ENCODE data around the gene DLG4. TPM values are rescaled to one million over a fixed set of nuclear protein-coding genes. Genes with fewer than 3 reads are reported as not detected.
"Not testable (repeated sequence)": the region's sequence is repeated elsewhere in the genome, so short reads cannot be mapped to it uniquely, and the experiment has no call there.

Gene DLG4
- polyA plus RNA-seq, 1 experiment, result 10.2 TPM

GRCh38 chr17:7249830-7250229 is 30.2 kb upstream of the DLG4 start:
- CTCF ChIA-PET, result interaction anchor here (0.6 to 1.2 kb wide), 4 partner anchors 28 to 1249 kb away, joined by 3 to 4 read pairs (median 4); no protein-coding TSS in a partner anchor
- Histone ChIP-seq H3K27me3 (ENCODE audit: control insufficient read depth, insufficient read depth, low read length) (no peaks in the 10 kb centered on the region), H3K27ac (ENCODE audit: low read depth, low read length) (peak overlapping the region; percentile 11), H3K4me3 (ENCODE audit: low read depth, low read length) (peak overlapping the region; percentile 93), H3K9me3 (ENCODE audit: control insufficient read depth, insufficient read depth, low read length) (no peaks in the 10 kb centered on the region; the same call in 1 of the 2 replicates)
- no peak for DNase-seq (ENCODE audit: low read depth, low spot score)
- POLR2A ChIA-PET, result no interaction called here
- no peak for TF ChIP-seq CTCF (IDR thresholded peaks at IDR 0.05; ENCODE audit: low read depth, low read length)

GRCh38 chr17:7249214-7249613 is 29.6 kb upstream of the DLG4 start:
- POLR2A ChIA-PET, result no interaction called here
- no peak for DNase-seq (ENCODE audit: low read depth, low spot score)
- Histone ChIP-seq H3K9me3 (ENCODE audit: control insufficient read depth, insufficient read depth, low read length) (no peaks in the 10 kb centered on the region; the same call in 1 of the 2 replicates), H3K4me3 (ENCODE audit: low read depth, low read length) (0 out of 2 replicates have a peak overlapping the region, but pooled peaks have one; percentile 17), H3K27ac (ENCODE audit: low read depth, low read length) (no peak overlapping the region), H3K27me3 (ENCODE audit: control insufficient read depth, insufficient read depth, low read length) (no peaks in the 10 kb centered on the region)
- CTCF ChIA-PET, result interaction anchor here (0.6 to 1.2 kb wide), 4 partner anchors 27 to 1248 kb away, joined by 3 to 4 read pairs (median 4); no protein-coding TSS in a partner anchor
- no peak for TF ChIP-seq CTCF (IDR thresholded peaks at IDR 0.05; ENCODE audit: low read depth, low read length)

- no peak for DNase-seq (ENCODE audit: low read depth, low spot score)
- no peak overlapping the region for H3K4me3 ChIP-seq (ENCODE audit: low read depth, low read length)
- no peaks in the 10 kb centered on the region; the same call in 1 of the 2 replicates for H3K9me3 ChIP-seq (ENCODE audit: control insufficient read depth, insufficient read depth, low read length)
- H3K27ac ChIP-seq (ENCODE audit: low read depth, low read length), result no peak overlapping the region
- no peak for TF ChIP-seq CTCF (IDR thresholded peaks at IDR 0.05; ENCODE audit: low read depth, low read length)
- CTCF ChIA-PET, result no interaction called here
- POLR2A ChIA-PET, result no interaction called here
- H3K27me3 ChIP-seq (ENCODE audit: control insufficient read depth, insufficient read depth, low read length), result no peaks in the 10 kb centered on the region
Observed at GRCh38 chr17:7248796-7249195, 29.2 kb upstream of the DLG4 start.

- no peak for DNase-seq (ENCODE audit: low read depth, low spot score)
- no peak overlapping the region for H3K4me3 ChIP-seq (ENCODE audit: low read depth, low read length)
- POLR2A ChIA-PET, result no interaction called here
- peaks cover 3% of the 10 kb centered on the region; the same call in 1 of the 2 replicates for H3K9me3 ChIP-seq (ENCODE audit: control insufficient read depth, insufficient read depth, low read length)
- no peak overlapping the region for H3K27ac ChIP-seq (ENCODE audit: low read depth, low read length)
- TF ChIP-seq CTCF (IDR thresholded peaks at IDR 0.05; ENCODE audit: low read depth, low read length), result no peak
- H3K27me3 ChIP-seq (ENCODE audit: control insufficient read depth, insufficient read depth, low read length), result no peaks in the 10 kb centered on the region
- CTCF ChIA-PET, result no interaction called here
Observed at GRCh38 chr17:7246779-7247178, 27.1 kb upstream of the DLG4 start.

- H3K9me3 ChIP-seq (ENCODE audit: control insufficient read depth, insufficient read depth, low read length); CTCF ChIA-PET; H3K27me3 ChIP-seq (ENCODE audit: control insufficient read depth, insufficient read depth, low read length); DNase-seq (ENCODE audit: low read depth, low spot score); H3K4me3 ChIP-seq (ENCODE audit: low read depth, low read length); H3K27ac ChIP-seq (ENCODE audit: low read depth, low read length): not testable (repeated sequence)
- POLR2A ChIA-PET, result interaction anchor here (1.0 to 2.9 kb wide), 2 partner anchors 23 to 52 kb away, joined by 3 to 12 read pairs; partner anchors contain the start of genes ACADVL and DLG4
Observed at GRCh38 chr17:7243838-7244237, 24.2 kb upstream of the DLG4 start.
